H1 (cell line): Measurements from ENCODE around the gene SPIRE1. TPM values are rescaled to one million over a fixed set of nuclear protein-coding genes. Genes with fewer than 3 reads are reported as not detected.

Experiments
- CTCF ChIA-PET: fragments of 300-600 bp; sonication (Branson Sonifier 250); formaldehyde crosslinking; loops from one replicate; lab custom pipeline; 2021; ENCODE audit not compliant: partially characterized antibody; lab: Charles Lee
- POLR2A ChIA-PET: fragments of 300-600 bp; sonication (Branson Sonifier 250); formaldehyde crosslinking; loops from one replicate; lab custom pipeline; 2021; ENCODE audit warnings: inconsistent platforms; ENCODE audit not compliant: partially characterized antibody; lab: Charles Lee
- DNase-seq, 2 experiments: peaks; one replicate each; pipeline versions ENCODE4 v3.0.0 to v3.0.0-alpha.2; 2010 to 2022; ENCODE audit warnings: low spot score in 2 of 2, low read depth in 1 of 2, mixed read lengths in 1 of 2
- FAIRE-seq: peaks from 2 replicates; lab custom pipeline; 2011; peaks lifted over from hg19 to GRCh38; lab: Jason Lieb, UNC
- H2AFZ ChIP-seq: 2 replicates; pipeline ENCODE4 v1.8.1; 2012; ENCODE audit warnings: low read length, inconsistent platforms
- H2AK5ac ChIP-seq: 2 replicates; pipeline ENCODE4 v1.6.1; 2013; ENCODE audit warnings: low read depth, low read length
- H2BK120ac ChIP-seq: replicated peaks from 2 replicates; pipeline ENCODE3; 2013; ENCODE audit warnings: low read depth, low read length, inconsistent platforms
- H2BK12ac ChIP-seq: 2 replicates; pipeline ENCODE4 v1.6.1; 2013; ENCODE audit warnings: low read depth, low read length
- H2BK15ac ChIP-seq: 2 replicates; pipeline ENCODE4 v1.6.1; 2013; ENCODE audit warnings: low read length
- H2BK20ac ChIP-seq: 2 replicates; pipeline ENCODE4 v1.6.1; 2013; ENCODE audit warnings: low read length
- H2BK5ac ChIP-seq: 2 replicates; pipeline ENCODE4 v1.6.1; 2013; ENCODE audit warnings: low read depth, low read length
- H3K14ac ChIP-seq: 2 replicates; pipeline ENCODE4 v1.6.1; 2013; ENCODE audit warnings: inconsistent platforms; ENCODE audit not compliant: insufficient read length
- H3K18ac ChIP-seq: 2 replicates; pipeline ENCODE4 v1.6.1; 2013; ENCODE audit warnings: low read length; ENCODE audit errors: extremely low read depth
- H3K23ac ChIP-seq: 2 replicates; pipeline ENCODE4 v1.6.1; 2013; ENCODE audit warnings: inconsistent platforms; ENCODE audit not compliant: insufficient read length
- H3K23me2 ChIP-seq: 2 replicates; pipeline ENCODE4 v1.6.1; 2013; ENCODE audit warnings: low read depth, low read length
- H3K27ac ChIP-seq: 2 replicates; pipeline ENCODE4 v1.6.1; 2011; ENCODE audit warnings: low read depth, low read length, inconsistent platforms
- H3K27me3 ChIP-seq, 4 experiments: replicated peaks in 1 of 4; 1 replicate in 1 of 4; 2 replicates in 3 of 4; pipeline versions ENCODE4 v1.6.1 to v1.8.1; 2011 to 2013; ENCODE audit warnings: low read length in 3 of 4, mild to moderate bottlenecking in 3 of 4, inconsistent platforms in 2 of 4, mixed read lengths in 2 of 4, moderate library complexity in 1 of 4; ENCODE audit not compliant: control insufficient read depth in 3 of 4, insufficient read depth in 3 of 4; ENCODE audit errors: extremely low read depth in 1 of 4
- H3K36me3 ChIP-seq, 4 experiments: 2 replicates each; pipeline versions ENCODE4 v1.6.1 to v1.8.1; 2011 to 2013; ENCODE audit warnings: mild to moderate bottlenecking in 4 of 4, low read length in 3 of 4, moderate library complexity in 2 of 4, control low read depth in 1 of 4, inconsistent platforms in 1 of 4; ENCODE audit not compliant: insufficient read depth in 4 of 4, control insufficient read depth in 2 of 4
- H3K4ac ChIP-seq: replicated peaks from 2 replicates; pipeline ENCODE3; 2013; ENCODE audit warnings: low read length, low read depth, mixed read lengths, inconsistent platforms; ENCODE audit not compliant: insufficient read length
- H3K4me1 ChIP-seq, 4 experiments: replicated peaks in 1 of 4; 1 replicate in 1 of 4; 2 replicates in 3 of 4; pipeline versions ENCODE4 v1.6.1 to v1.8.1; 2011 to 2013; ENCODE audit warnings: low read length in 3 of 4, inconsistent platforms in 2 of 4, mixed read lengths in 1 of 4; ENCODE audit not compliant: insufficient read depth in 4 of 4, control insufficient read depth in 3 of 4
- H3K4me2 ChIP-seq, 2 experiments: 2 replicates each; pipeline versions ENCODE4 v1.6.1 to v1.8.1; 2011 to 2013; ENCODE audit warnings: low read depth in 2 of 2, low read length in 2 of 2, control low read depth in 1 of 2, inconsistent platforms in 1 of 2, mild to moderate bottlenecking in 1 of 2; ENCODE audit not compliant: insufficient read depth in 1 of 2
- H3K4me3 ChIP-seq, 4 experiments: fragments of 200-600, 300-600 bp in 1 of 4; sonication (generic), shearing (Covaris generic), sonication (Bioruptor Twin) in 1 of 4; 2 replicates each; pipeline versions ENCODE4 v1.5.1 to v1.8.1; 2011 to 2016; ENCODE audit warnings: low read length in 4 of 4, low read depth in 3 of 4, control low read depth in 2 of 4, inconsistent platforms in 2 of 4, mild to moderate bottlenecking in 2 of 4, mixed read lengths in 1 of 4, moderate library complexity in 1 of 4; ENCODE audit not compliant: insufficient read depth in 2 of 4; ENCODE audit errors: extremely low read depth in 1 of 4
- H3K56ac ChIP-seq: replicated peaks from 2 replicates; pipeline ENCODE3; 2013; ENCODE audit warnings: low read depth, mild to moderate bottlenecking, mixed read lengths, low read length, inconsistent platforms; ENCODE audit not compliant: insufficient read length
- H3K79me1 ChIP-seq: 2 replicates; pipeline ENCODE4 v1.6.1; 2013; ENCODE audit warnings: low read depth, low read length, control low read depth
- H3K79me2 ChIP-seq, 2 experiments: 2 replicates each; pipeline versions ENCODE4 v1.6.1 to v1.8.1; 2012 to 2013; ENCODE audit warnings: low read length in 2 of 2, mild to moderate bottlenecking in 2 of 2, inconsistent platforms in 1 of 2; ENCODE audit not compliant: insufficient read depth in 2 of 2, control insufficient read depth in 1 of 2
- H3K9ac ChIP-seq, 4 experiments: replicated peaks in 1 of 4; 1 replicate in 1 of 4; 2 replicates in 3 of 4; pipeline versions ENCODE4 v1.6.1 to v1.8.1; 2011 to 2013; ENCODE audit warnings: low read depth in 3 of 4, low read length in 3 of 4, control low read depth in 2 of 4, mild to moderate bottlenecking in 2 of 4, moderate library complexity in 2 of 4, inconsistent platforms in 1 of 4; ENCODE audit errors: extremely low read depth in 1 of 4
- H3K9me3 ChIP-seq, 2 experiments: 2 replicates each; pipeline versions ENCODE4 v1.6.1 to v1.8.1; 2012 to 2013; ENCODE audit warnings: mild to moderate bottlenecking in 2 of 2, moderate library complexity in 2 of 2, control low read depth in 1 of 2, inconsistent platforms in 1 of 2, low read depth in 1 of 2, low read length in 1 of 2, mixed read lengths in 1 of 2; ENCODE audit not compliant: insufficient read depth in 2 of 2
- H4K20me1 ChIP-seq, 2 experiments: replicated peaks in 1 of 2; 2 replicates each; pipeline versions ENCODE3 to v1.8.1; 2011 to 2013; ENCODE audit warnings: inconsistent platforms in 2 of 2, low read length in 2 of 2, mild to moderate bottlenecking in 1 of 2; ENCODE audit not compliant: insufficient read depth in 2 of 2, control insufficient read depth in 1 of 2
- H4K5ac ChIP-seq: 2 replicates; pipeline ENCODE4 v1.6.1; 2013; ENCODE audit warnings: low read length, low read depth, mixed read lengths, inconsistent platforms; ENCODE audit not compliant: insufficient read length
- H4K8ac ChIP-seq: 2 replicates; pipeline ENCODE4 v1.8.0; 2013; ENCODE audit warnings: mild to moderate bottlenecking, moderate library complexity, low read length, inconsistent platforms; ENCODE audit not compliant: insufficient read depth; ENCODE audit errors: extremely low read depth
- H4K91ac ChIP-seq: replicated peaks from 2 replicates; pipeline ENCODE3; 2013; ENCODE audit warnings: low read length, mixed read lengths, inconsistent platforms; ENCODE audit not compliant: insufficient read length
- ATF3 ChIP-seq: IDR thresholded peaks from 2 replicates; pipeline ENCODE4 v1.6.1; 2011; ENCODE audit warnings: low read depth, mild to moderate bottlenecking, low read length; ENCODE audit not compliant: insufficient read depth
- CBX5 ChIP-seq: fragments of 300-800, 300-1000 bp; sonication (generic); IDR thresholded peaks from 2 replicates; pipeline ENCODE4 v1.7.1; 2016; ENCODE audit warnings: antibody characterized with exemption, low read length, low read depth
- CTBP2 ChIP-seq: IDR thresholded peaks from 2 replicates; pipeline ENCODE4 v1.7.0; 2011; ENCODE audit warnings: borderline replicate concordance, mild to moderate bottlenecking, moderate library complexity, mixed read lengths, low read length; ENCODE audit not compliant: insufficient read depth, insufficient read length
- CTCF ChIP-seq, 3 experiments: IDR thresholded peaks; 1 replicate in 2 of 3; 2 replicates in 1 of 3; pipeline versions ENCODE4 v1.5.1 to v1.6.1; 2011; ENCODE audit warnings: low read length in 3 of 3, mild to moderate bottlenecking in 3 of 3, inconsistent platforms in 2 of 3, low read depth in 1 of 3, moderate library complexity in 1 of 3; ENCODE audit not compliant: insufficient read depth in 1 of 3; ENCODE audit errors: control extremely low read depth in 1 of 3
- GABPA ChIP-seq: IDR thresholded peaks from 2 replicates; pipeline ENCODE4 v1.6.1; 2011; ENCODE audit warnings: mild to moderate bottlenecking, low read length, moderate library complexity, borderline replicate concordance; ENCODE audit not compliant: insufficient read depth
- GTF2F1 ChIP-seq: IDR thresholded peaks from 2 replicates; pipeline ENCODE4 v1.6.1; 2012; ENCODE audit warnings: low read depth, low read length, improper control_type of control experiment, borderline replicate concordance
- HDAC6 ChIP-seq: IDR thresholded peaks from one replicate; pipeline ENCODE4 v1.7.1; 2012; ENCODE audit warnings: low read depth, mild to moderate bottlenecking, inconsistent platforms, low read length, moderate library complexity
- KDM1A ChIP-seq: fragments of 200-600, 300-600 bp; sonication (generic); IDR thresholded peaks from 2 replicates; pipeline ENCODE4 v1.7.1; 2016; ENCODE audit warnings: mild to moderate bottlenecking, low read length, borderline replicate concordance
- RNF2 ChIP-seq: fragments of 200-900, 300-1000 bp; sonication (generic); IDR thresholded peaks from 2 replicates; pipeline ENCODE4 v1.7.1; 2016; ENCODE audit warnings: borderline replicate concordance, low read depth, mild to moderate bottlenecking, antibody characterized with exemption, low read length; ENCODE audit not compliant: poor library complexity, severe bottlenecking; ENCODE audit errors: missing control alignments
- TAF7 ChIP-seq: optimal IDR thresholded peaks from 2 replicates; pipeline ENCODE3; 2011; ENCODE audit warnings: low read depth, mild to moderate bottlenecking, inconsistent platforms, low read length, moderate library complexity, borderline replicate concordance
- WGBS, 2 experiments: shearing (Covaris generic) in 1 of 2; methylation state at CpG; one replicate each; pipeline versions ENCODE4 v1.1.6 to v1.1.7; 2013 to 2015; ENCODE audit warnings: low lambda C conversion rate in 2 of 2, mixed read lengths in 2 of 2, inconsistent platforms in 1 of 2, low coverage in 1 of 2, missing lambda C conversion rate in 1 of 2; ENCODE audit not compliant: insufficient replicate concordance in 2 of 2, insufficient coverage in 1 of 2, insufficient read length in 1 of 2; ENCODE audit errors: extremely low coverage in 1 of 2, missing lambda C conversion rate in 1 of 2; 5-methylcytosine and 5-hydroxymethylcytosine counted together
- polyA plus RNA-seq, 7 experiments: library from polyadenylated mRNA; depleted of rRNA in 3 of 7; stranded (reverse) in 5 of 7; unstranded in 2 of 7; fragments of >200 nt in 5 of 7; fragments of 200-250 nt in 2 of 7; gene quantifications; 1 replicate in 5 of 7; 2 replicates in 1 of 7; 4 replicates in 1 of 7; pipeline versions ENCODE4 v1.2.1 to v1.2.3, GENCODE V29; 2011 to 2013; ENCODE audit warnings: missing spikeins in 2 of 7, mixed read lengths in 2 of 7
- total RNA-seq: library from RNA; stranded (reverse); fragmentation: NEBNext Ultra II Directional; extraction: Animal tissue kit (Norgen Biotek cat#: 25700); gene quantifications from 2 replicates; pipeline ENCODE4 v1.2.1, GENCODE V29; 2021

Gene SPIRE1
- total and polyA plus RNA-seq, 2 of the 8 experiments (the other 6 are each of a cell fraction or from before 2014, with no cell fraction given), result 6.0 to 21.5 TPM

GRCh38 chr18:12615748-12616147 lies 42.2 kb downstream of the SPIRE1 start:
- H3K79me2 ChIP-seq, result no peaks in the 10 kb centered on the region
- no peak for DNase-seq
- no peak overlapping the region for H2BK12ac ChIP-seq
- peaks cover 0 to under 1% (median under 1%) of the 10 kb centered on the region in 4 experiments; a peak in 1 of 7 replicates for H3K4me1 ChIP-seq
- no peak overlapping the region for H4K91ac ChIP-seq
- H3K27me3 ChIP-seq, result no peaks in the 10 kb centered on the region
- ChIA-PET POLR2A (no interaction called here), CTCF (interaction anchor here (0.7 kb wide), 1 partner anchor 1053 kb away, joined by 4 read pairs; no protein-coding TSS in a partner anchor)
- H2BK15ac ChIP-seq, result no peak overlapping the region
- H3K4me2 ChIP-seq, result no peak overlapping the region
- no peaks in the 10 kb centered on the region for H4K20me1 ChIP-seq
- no peaks in the 10 kb centered on the region for H3K79me1 ChIP-seq
- no peak overlapping the region for H2AK5ac ChIP-seq
- no peaks in the 10 kb centered on the region for H3K36me3 ChIP-seq
- no peak overlapping the region for H4K8ac ChIP-seq
- no peak overlapping the region for H3K14ac ChIP-seq
- no peak overlapping the region for H3K56ac ChIP-seq
- no peak overlapping the region for H2BK120ac ChIP-seq
- H2BK5ac ChIP-seq, result no peak overlapping the region
- no peak overlapping the region for H3K4ac ChIP-seq
- no peak overlapping the region for H3K27ac ChIP-seq
- no peaks in the 10 kb centered on the region for H3K23me2 ChIP-seq
- no peaks in the 10 kb centered on the region for H3K9me3 ChIP-seq
- no peak for FAIRE-seq
- H3K18ac ChIP-seq, result no peak overlapping the region
- H4K5ac ChIP-seq, result no peak overlapping the region
- WGBS, 2 experiments, result 78% methylated on average over 2 of the region's 2 CpGs; no CpG with 5 or more reads in 1 of the 2 experiments
- no peak overlapping the region for H3K4me3 ChIP-seq
- H2AFZ ChIP-seq, result no peak overlapping the region
- no peak overlapping the region for H3K9ac ChIP-seq
- H2BK20ac ChIP-seq, result no peak overlapping the region
- no peak overlapping the region for H3K23ac ChIP-seq
- no peak for TF ChIP-seq HDAC6
- no peak for TF ChIP-seq RNF2
- no peak for TF ChIP-seq GABPA
- TF ChIP-seq ATF3, result no peak
- TF ChIP-seq GTF2F1, result no peak
- no peak for TF ChIP-seq CTCF (IDR thresholded peaks at IDR 0.05; ENCODE audit: control extremely low read depth in 1 of 3, insufficient read depth in 1 of 3, low read depth in 1 of 3, low read length in 3 of 3)
- no peak for TF ChIP-seq TAF7
- TF ChIP-seq CTBP2, result no peak
- TF ChIP-seq CBX5, result no peak
- no peak for TF ChIP-seq KDM1A
